HG03196 (cell line): ENCODE data around the gene SYN1.

ENCODE experiments used
- ATAC-seq: cut with Tn5 transposase; IDR thresholded peaks from one replicate; pipeline ENCODE4 v1.9.1; 2021; ENCODE audit not compliant: unreplicated experiment

SYN1 gene

DNA sequence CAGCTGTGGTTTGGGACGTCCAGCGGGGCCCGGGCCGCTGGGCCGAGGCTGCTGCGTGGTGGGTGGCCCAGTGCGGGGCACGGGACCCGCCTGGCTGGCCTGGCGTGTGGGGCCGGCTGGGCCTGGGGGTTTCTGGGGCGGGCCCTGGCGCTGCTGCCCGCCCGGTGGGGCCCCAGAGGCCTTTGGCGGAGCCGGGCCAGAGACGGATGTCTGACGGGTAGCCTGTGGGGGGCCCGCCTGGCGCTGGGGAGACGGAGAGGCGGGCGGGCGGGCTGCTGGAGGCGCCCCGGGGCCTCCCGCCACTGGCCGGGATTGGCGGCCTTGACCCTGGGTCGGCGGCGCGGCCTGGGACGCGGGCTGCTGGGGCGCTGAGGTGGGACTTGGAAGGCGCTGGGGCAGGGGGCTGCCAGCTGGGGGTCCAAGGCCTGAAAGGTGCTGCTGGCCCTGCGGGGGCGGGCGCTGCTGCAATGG is 45.5 kb downstream of the SYN1 start:
- no peak for ATAC-seq

DNA sequence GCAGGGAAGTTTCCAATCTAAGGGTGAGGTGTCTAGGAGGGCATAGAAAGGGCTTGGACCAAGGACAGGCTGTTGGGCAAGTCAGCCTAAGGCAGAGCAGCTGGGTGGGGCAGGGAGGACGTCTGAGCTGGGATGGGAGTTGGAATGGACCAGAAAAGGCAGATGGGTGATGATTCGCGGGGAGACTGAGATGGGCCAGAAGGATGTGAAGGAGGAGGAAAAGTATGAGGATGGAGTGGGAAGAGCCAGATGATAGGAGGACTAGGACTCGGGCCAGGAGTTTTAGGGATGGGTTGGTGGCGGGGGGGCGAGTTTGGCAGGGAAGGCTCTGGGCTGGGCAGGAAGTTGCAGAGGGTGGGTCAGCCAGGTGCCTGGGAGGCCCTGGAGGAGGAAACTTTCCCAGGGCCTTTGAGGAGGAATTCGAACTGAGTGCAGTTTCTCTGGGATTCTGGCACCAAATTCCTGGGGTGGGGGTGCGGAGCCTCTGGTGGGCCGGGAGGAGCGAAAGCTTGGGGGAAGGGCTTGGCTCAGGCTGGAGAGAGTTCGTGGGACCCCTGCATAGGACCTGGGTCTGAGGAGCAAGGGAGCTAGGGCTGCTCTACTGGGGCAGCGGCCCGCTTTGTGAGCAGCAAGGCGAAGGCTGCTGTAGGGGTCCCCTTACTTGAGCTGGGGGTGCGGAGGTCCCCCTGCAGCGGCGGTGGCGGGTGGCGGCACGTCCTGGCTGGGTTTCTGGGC is 46.1 kb downstream of the SYN1 start:
- no peak for ATAC-seq

DNA sequence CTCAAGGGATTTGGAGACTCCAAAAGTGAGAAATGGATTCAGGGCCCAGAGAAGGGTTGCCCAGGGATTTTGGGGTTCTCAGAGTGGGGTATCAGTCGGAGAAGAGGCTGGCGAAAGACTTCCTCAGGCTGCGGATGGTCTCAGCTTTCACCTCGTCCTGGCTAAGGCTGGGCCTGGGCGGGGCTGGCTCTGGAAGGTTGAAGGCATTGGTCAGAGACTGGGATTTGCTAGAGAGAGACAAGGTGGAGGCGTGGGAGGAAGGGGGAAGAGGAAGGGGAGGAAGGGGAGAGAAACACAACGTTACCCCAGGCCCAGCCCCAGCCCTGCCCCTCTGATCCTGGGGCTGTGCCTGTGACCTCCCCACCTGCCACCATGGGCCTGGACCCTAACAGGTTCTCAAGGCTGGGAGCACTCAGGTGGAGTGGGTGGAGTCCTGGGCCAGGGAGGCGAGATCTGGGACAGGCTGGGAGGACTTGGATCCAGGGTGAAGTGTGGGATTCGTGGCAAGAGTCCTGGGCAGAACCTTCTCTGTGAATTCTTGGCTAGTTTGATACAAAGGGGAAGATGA is 46.8 kb downstream of the SYN1 start:
- ATAC-seq: no peak

DNA sequence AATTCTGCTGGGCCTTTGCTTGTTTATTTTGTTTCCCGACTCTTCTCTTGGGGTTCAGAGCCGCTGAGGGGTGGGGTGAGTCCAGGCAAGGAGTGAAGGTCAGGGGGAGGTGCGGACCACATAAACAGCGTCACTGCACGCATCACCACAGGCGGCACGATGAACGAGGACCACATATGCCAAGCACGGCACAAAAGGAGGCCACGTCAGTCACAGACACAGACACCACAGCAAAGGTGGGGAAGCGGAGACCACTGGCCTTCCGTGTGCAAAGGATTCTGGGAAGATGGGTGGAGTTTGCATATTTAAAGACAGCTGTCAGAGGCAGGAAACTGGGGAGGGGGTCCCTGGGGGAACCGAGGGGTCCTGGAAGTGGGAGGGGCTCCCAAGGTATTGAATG is 47.8 kb downstream of the SYN1 start:
- no peak for ATAC-seq

DNA sequence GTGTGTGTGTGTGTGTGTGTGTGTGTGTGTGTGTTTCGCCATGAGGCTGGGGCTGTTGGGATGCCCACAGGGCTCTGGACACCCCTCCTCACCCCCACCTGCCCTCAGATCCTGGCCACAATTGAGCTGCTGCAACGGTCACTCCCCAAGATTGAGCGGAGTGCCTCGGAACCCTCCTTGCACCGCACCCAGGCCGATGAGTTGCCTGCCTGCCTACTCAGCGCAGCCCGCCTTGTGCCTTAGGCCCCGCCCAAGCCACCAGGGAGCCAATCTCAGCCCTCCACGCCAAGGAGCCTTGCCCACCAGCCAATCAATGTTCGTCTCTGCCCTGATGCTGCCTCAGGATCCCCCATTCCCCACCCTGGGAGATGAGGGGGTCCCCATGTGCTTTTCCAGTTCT is 48.4 kb downstream of the SYN1 start:
- no peak for ATAC-seq

DNA sequence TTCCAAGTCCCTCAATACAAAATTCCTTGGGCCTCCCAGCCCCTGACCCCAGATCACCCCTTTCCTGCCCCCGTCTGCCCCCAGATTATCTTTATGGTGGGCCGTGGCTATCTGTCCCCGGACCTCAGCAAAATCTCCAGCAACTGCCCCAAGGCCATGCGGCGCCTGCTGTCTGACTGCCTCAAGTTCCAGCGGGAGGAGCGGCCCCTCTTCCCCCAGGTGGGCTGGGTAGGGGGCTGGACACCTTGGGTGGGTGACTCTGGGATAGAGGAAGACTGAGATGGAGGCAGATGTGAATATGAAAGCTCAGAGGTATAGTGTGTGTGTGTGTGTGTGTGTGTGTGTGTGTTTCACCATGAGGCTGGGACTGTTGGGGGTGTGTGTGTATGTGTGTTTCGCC is 48.9 kb downstream of the SYN1 start:
- ATAC-seq: no peak

DNA sequence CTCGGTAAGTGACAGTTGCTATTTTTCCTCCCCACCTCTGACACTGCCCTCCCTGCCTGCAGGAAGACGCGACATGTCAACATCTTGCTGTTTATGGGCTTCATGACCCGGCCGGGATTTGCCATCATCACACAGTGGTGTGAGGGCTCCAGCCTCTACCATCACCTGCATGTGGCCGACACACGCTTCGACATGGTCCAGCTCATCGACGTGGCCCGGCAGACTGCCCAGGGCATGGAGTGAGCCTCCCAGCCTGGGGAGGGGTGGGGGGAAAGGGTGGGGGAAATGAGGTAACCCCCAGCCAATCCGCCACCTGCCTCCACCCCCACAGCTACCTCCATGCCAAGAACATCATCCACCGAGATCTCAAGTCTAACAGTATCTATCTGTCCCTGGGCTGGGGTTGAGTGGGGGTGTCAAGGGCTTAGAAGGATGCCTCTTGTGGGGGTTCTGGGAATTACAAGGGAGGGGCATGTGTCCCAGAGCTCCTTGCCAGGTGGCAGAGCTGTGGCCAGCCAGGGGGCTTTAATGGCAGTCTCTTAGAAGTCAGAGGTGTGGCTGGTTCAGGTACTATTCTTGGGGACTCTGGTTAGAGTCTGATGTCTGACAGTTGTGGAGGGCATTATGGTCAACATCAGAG is 50.9 kb downstream of the SYN1 start:
- no peak for ATAC-seq

DNA sequence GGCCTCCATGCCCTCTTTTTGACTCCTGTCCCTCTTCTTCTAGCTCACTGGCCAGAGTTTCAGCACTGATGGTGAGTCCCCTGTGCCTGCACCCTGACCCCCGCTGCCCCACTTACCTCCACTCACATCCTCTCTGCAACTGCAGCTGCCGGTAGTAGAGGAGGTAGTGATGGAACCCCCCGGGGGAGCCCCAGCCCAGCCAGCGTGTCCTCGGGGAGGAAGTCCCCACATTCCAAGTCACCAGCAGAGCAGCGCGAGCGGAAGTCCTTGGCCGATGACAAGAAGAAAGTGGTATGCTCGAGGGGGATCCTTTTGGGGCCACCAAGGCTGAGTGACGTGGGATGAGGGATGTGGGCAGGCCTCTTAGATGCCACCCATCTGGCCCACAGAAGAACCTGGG is 52.8 kb downstream of the SYN1 start:
- no peak for ATAC-seq

DNA sequence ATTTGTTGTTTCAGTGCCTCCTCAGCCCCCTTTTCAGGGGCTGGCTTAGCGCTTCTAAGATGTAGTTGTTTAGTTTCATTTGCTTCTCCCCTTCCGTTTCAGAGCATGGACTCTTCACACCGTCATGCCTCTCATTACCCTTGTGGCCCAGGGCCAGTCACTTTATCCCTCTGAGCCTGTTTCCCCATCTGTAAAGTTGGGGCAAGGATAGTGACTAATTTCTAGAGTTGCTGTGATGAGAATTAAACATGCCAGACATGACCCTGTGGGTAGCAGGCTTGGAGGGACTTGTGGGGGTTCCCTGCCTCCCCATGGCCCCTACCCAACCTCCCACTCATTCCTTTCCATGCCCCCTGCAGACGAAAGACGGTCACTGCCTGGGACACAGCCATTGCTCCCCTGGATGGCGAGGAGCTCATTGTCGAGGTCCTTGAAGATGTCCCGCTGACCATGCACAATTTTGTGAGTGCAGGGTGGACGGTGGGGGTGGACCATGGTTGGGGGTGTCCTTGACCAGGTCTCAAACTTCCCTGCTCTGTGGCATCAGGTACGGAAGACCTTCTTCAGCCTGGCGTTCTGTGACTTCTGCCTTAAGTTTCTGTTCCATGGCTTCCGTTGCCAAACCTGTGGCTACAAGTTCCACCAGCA is 55.1 kb downstream of the SYN1 start:
- ATAC-seq: no peak

DNA sequence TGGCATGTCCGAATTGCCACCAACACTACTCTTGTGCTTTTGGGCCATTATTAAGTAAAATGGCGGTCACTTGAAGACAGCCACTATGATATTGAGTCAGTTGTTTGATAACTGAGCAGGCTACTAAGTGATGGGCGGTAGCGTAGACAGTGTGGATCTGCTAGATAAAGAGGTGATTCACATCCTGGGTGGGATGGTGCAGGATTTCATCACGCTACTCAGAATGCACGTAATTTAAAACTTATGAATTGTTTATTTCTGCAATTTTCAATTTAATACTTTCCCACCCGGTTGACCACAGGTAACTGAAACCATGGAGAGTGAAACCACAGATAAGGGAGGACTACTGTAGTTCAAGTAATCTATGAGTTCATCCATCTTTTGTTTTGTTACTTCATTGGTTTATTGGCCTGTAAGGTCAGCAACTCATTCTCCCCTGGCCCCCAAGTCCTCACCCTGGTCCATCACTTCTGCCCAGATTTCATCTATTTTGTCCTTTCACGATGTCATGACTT is 55.8 kb downstream of the SYN1 start:
- no peak for ATAC-seq

DNA sequence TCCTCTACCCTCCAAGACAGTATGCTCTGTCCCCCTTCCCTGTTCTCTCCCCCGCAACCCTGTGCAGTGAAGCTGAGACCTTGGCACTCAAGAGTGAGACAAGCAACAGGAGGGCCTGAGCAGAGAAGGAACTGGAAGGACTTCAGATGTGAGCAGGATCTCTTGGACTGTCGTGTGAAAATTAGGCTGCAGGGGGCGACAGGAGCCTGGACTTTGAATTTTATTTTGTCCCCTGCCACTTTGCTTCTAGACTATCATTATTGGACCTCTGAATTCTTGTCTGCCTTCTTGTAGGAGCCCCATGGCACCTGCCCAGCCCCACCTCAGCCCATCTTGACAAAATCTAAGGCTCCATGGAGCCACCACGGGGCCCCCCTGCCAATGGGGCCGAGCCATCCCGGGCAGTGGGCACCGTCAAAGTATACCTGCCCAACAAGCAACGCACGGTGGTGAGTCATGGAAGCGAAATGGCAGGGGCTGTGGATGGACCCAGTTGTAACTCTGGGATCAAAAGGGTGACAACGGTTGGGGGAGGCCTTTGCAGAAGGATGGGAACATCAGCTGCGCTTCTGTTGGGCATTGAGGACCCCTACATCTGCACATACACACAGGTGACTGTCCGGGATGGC is 56.9 kb downstream of the SYN1 start:
- no peak for ATAC-seq

DNA sequence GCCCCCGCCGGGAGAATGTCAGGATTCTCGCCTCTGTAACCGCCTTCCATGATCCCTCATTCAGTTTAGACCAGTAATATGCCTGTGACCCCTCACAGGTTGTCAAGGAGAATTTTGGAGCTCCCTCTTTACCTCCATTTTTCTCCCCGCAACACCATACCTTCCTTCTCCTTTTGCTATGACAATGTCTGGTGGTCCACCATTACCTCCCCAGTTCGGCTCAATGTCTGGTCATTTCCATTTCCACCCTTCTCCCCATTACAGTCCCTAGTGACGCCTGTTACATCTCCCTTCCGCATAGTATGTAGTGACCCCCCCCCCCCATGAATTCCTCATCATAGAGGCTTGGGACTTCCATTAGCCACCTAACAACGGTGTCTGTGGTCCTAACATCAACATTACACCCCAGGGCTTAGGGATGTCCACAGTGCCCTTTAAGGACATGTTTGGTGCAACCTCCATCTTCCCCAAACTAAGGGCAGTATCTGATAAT is 58.0 kb downstream of the SYN1 start:
- ATAC-seq: no peak

DNA sequence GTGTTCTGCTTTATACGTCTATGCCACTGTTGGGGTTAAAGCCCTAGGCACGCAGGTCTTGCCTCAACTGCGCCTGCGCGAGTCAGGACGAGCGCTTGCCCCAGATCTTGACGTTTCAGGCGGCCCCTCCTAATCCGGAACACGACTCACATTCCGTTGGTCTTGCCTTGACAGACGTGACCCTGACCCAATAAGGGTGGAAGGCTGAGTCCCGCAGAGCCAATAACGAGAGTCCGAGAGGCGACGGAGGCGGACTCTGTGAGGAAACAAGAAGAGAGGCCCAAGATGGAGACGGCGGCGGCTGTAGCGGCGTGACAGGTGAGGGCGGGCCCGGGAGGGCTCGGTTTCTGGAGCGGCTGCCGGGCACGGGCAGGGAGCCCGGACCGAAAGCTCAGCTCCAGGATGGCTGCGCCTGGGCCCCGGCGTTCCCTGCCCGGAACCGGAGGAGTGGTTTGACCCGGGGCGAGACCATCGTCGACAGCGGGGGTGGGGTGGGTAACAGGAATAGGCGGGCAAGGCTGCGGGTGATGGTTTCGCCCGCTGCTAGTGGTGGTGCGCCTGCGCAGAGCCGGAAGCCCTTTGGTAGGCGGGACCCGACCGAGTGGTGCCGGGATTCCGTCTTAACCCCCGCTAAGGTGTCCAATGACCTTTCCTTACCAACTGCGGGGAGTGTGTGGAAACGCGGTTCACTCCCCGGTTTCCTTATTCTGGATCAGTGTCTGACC is 58.6 kb downstream of the SYN1 start, which contains the start of gene ARAF:
ARAF (plus strand) TSS at position 272 of the 725 bp plus-strand sequence. CDS start 1,763 bp downstream, outside the sequence.
- peak; percentile 94 for ATAC-seq

DNA sequence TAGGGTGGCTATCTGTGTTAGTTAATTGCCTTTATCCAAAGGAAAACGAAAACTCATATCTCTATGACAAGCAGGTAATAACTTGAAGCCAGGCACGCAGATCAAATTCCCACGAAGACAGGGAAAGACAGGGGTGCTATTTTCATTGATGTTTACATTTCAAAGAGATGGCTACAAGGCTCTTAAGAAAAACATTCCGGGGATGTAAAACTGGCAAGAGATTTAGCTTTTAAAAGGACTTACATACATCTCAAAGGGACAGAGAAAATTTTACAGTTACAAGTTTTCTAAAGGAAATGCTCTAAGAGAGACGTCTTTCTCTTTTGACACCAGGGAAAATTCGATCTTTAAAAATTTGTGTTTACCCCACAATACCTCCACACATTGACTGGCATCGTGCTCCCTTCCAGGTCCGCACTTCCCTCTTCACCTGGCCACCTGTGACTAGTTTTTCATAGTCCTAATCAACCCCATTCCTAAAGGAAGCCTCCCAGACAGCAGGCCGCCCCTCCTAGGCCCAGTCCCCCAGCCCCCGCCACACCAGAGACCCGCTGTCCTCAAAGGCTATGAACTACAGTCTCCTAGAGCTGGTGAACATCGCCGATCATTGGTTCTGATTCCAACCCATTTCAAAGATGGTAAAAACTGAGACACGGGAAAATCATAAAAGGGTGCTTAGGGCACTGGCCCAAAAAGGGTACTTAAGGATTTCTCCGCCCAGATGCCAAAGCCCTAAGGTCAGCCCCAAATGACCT is 59.3 kb downstream of the SYN1 start:
- no peak for ATAC-seq

DNA sequence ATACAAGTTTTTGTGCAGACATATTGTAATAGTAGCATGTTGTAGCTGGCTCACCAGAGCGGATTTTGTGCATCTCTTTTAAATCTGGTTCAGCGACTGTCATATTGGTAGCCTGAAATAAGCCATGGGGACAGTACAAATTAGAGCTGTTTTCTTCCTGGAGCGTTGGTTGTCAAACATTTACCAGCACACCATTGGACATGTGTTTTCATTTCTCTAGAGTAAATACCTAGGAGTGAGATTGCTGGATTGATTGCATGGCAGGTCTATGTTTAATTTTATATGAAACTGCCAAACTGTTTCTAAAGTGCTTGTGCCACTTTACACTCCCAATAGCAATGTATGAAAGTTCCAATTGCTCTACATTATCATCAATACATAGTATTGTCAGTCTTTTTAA is 61.2 kb downstream of the SYN1 start:
- ATAC-seq: no peak

DNA sequence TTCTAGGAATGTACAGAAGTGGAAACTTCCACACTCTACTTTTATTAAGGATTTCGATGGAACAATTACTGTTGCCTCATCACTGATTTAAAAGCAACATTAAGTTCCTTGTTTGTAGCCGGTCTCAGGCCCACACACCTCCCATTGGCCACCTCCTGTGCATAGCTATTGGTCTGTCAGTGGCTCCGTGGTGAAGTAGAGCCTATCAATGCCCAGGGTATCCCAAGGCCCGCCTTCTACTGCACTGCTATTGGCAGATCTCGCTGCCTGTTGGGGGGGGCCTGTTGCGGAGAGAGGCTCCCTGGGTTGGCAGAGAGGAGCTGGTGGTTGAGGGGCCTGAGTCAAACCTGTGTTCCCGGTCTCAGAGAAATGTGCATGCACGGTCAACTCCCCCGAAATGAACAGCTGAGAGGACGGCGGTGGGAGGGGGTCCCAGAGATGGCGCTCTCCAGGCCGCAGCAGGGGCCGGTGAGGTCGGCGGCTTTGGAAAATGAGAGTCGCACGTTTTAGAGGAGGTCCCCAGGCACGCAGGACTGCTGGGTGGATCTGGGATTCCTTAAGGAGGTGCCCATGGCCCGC is 63.5 kb downstream of the SYN1 start:
- peak; percentile 84 for ATAC-seq

DNA sequence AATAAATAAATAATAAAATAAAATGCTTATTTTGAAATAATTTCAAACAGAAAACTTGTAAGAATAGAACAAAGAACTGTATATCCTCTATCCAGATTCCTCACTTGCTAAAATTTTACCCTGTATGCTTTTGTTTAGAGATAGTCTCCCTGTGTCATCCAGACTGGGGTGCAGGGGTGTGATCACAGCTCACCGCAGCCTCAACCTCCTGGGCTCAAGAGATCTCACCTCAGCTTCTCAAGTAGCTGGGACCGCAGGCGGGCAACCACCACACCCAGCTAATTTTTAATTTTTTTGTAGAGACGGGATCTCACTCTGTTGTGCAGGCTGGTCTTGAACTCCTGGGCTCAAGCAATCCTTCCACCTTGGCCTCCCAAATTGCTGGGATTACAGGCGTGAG is 76.2 kb downstream of the SYN1 start:
- no peak for ATAC-seq

DNA sequence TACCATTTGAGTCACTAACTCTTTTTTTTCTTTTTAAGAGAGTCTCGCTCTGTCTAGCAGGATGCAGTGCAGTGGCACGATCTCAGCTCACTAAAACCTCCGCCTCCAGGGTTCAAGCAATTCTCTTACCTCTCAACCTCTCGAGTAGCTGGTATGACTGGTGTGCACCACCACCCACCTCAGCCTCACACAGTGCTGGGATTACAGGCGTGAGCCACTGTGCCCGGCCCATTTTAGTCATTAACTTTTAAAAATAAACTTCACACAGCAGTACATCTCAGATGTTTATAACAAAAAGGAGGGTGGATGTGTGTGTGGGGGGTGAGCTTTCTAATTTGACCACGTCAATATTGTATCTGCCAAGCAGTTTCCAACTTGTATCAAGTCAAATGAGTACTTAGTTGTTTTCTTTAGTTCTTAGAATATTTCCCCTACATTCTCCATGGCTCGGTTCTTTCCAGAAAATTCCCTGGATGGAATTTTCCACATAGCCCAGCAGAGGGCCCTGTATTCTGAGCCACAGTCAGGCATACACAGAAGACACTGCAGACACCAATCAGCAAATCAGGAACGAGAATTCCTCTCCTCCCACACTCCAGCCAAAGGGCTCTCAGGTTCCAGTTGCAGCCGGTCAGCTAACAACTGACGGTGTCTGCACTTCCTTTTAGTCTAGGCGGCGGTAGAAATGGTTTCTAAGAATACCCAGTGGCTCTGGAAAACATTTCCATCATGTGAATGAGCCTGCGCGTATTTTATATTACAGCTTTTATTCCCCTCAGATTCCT is 78.7 kb downstream of the SYN1 start:
- ATAC-seq: no peak
